Prostate gland (tissue), 2 donors: ENCODE data around the gene ITIH3.

ENCODE experiments used
- CTCF ChIP-seq, 4 experiments: fragments of 200-600 bp in 2 of 4; fragments of 450-650 bp in 2 of 4; sonication (generic) in 2 of 4; IDR thresholded peaks; 1 replicate in 3 of 4; 2 replicates in 1 of 4; pipeline ENCODE4 v1.5.1; 2016 to 2019; ENCODE audit warnings: antibody characterized with exemption in 4 of 4, mild to moderate bottlenecking in 2 of 4, moderate library complexity in 2 of 4
- POLR2AphosphoS5 ChIP-seq: sonication (generic); formaldehyde crosslinking; IDR thresholded peaks from one replicate; pipeline ENCODE4 v1.6.1; 2017; ENCODE audit warnings: antibody characterized with exemption

- TF ChIP-seq CTCF (IDR thresholded peaks at IDR 0.05) (no peak), POLR2AphosphoS5 (no peak)
Measured at GRCh38 chr3:52788890-52789745, 5.5 kb upstream of the ITIH3 start.
